HepG2 (cell line): ENCODE results near the gene NECAB2. TPM values are rescaled to one million over a fixed set of nuclear protein-coding genes. Genes with fewer than 3 reads are reported as not detected.

Experiments used
- ARID4A ChIP-seq: sonication (generic); formaldehyde crosslinking; IDR thresholded peaks from 2 replicates; pipeline ENCODE4 v1.5.0; 2020; ENCODE audit warnings: mild to moderate bottlenecking, missing genetic modification reagents, borderline replicate concordance
- ETV5 ChIP-seq: IDR thresholded peaks from 2 replicates; pipeline ENCODE4 v1.6.1; 2018; ENCODE audit warnings: missing biosample characterization, missing genetic modification reagents, inconsistent platforms, borderline replicate concordance
- FOSL1 ChIP-seq: sonication (generic); formaldehyde crosslinking; IDR thresholded peaks from 2 replicates; pipeline ENCODE4 v1.9.0; 2021; ENCODE audit warnings: missing genetic modification reagents, borderline replicate concordance
- FOXO4 ChIP-seq: sonication (generic); formaldehyde crosslinking; conservative IDR thresholded peaks from 2 replicates; pipeline ENCODE4 v1.8.1; 2023; ENCODE audit warnings: missing genetic modification reagents
- HMGXB4 ChIP-seq, 2 experiments: sonication (generic) in 1 of 2; formaldehyde crosslinking in 1 of 2; IDR thresholded peaks; 2 replicates each; pipeline versions ENCODE4 v1.4.0 to v1.6.1; 2018 to 2020; ENCODE audit warnings: missing genetic modification reagents in 2 of 2, borderline replicate concordance in 1 of 2, low read depth in 1 of 2, mild to moderate bottlenecking in 1 of 2, missing biosample characterization in 1 of 2
- JDP2 ChIP-seq: sonication (generic); formaldehyde crosslinking; IDR thresholded peaks from 2 replicates; pipeline ENCODE4 v1.8.1; 2022; ENCODE audit warnings: missing genetic modification reagents, borderline replicate concordance
- KLF16 ChIP-seq, 2 experiments: sonication (generic) in 1 of 2; formaldehyde crosslinking in 1 of 2; IDR thresholded peaks; 2 replicates each; pipeline versions ENCODE4 v1.6.1 to v1.8.0; 2016 to 2023; ENCODE audit warnings: missing genetic modification reagents in 2 of 2, missing compliant biosample characterization in 1 of 2
- RARA ChIP-seq: IDR thresholded peaks from 2 replicates; pipeline ENCODE4 v1.6.1; 2016; ENCODE audit warnings: missing genetic modification reagents, missing compliant biosample characterization
- SMAD3 ChIP-seq: sonication (generic); formaldehyde crosslinking; IDR thresholded peaks from 2 replicates; pipeline ENCODE4 v1.4.0; 2020; ENCODE audit warnings: missing genetic modification reagents
- TEAD3 ChIP-seq: optimal IDR thresholded peaks from 2 replicates; pipeline ENCODE3; 2016; ENCODE audit warnings: borderline replicate concordance
- ZBTB3 ChIP-seq: sonication (generic); formaldehyde crosslinking; IDR thresholded peaks from 2 replicates; pipeline ENCODE4 v1.4.0; 2020; ENCODE audit warnings: low read depth, mild to moderate bottlenecking, moderate library complexity, missing genetic modification reagents, borderline replicate concordance
- ZMYM3 ChIP-seq: sonication (generic); formaldehyde crosslinking; IDR thresholded peaks from 2 replicates; pipeline ENCODE4 v1.5.1; 2020; ENCODE audit warnings: mild to moderate bottlenecking, missing genetic modification reagents
- ZNF253 ChIP-seq: sonication (generic); formaldehyde crosslinking; IDR thresholded peaks from 2 replicates; pipeline ENCODE4 v1.8.0; 2022; ENCODE audit warnings: mild to moderate bottlenecking, missing genetic modification reagents, borderline replicate concordance
- ZNF275 ChIP-seq: sonication (generic); formaldehyde crosslinking; IDR thresholded peaks from 2 replicates; pipeline ENCODE4 v1.8.0; 2022; ENCODE audit warnings: missing genetic modification reagents, mild to moderate bottlenecking, inconsistent platforms, borderline replicate concordance
- ZNF414 ChIP-seq: sonication (generic); formaldehyde crosslinking; IDR thresholded peaks from 2 replicates; pipeline ENCODE4 v1.5.0; 2020; ENCODE audit warnings: missing genetic modification reagents
- ZNF446 ChIP-seq: sonication (generic); formaldehyde crosslinking; IDR thresholded peaks from 2 replicates; pipeline ENCODE4 v1.5.0; 2020; ENCODE audit warnings: mild to moderate bottlenecking, missing genetic modification reagents
- ZNF781 ChIP-seq: sonication (generic); formaldehyde crosslinking; IDR thresholded peaks from 2 replicates; pipeline ENCODE4 v1.5.1; 2020; ENCODE audit warnings: borderline replicate concordance, mild to moderate bottlenecking, missing genetic modification reagents; ENCODE audit errors: not compliant biosample characterization
- polyA plus RNA-seq, 8 experiments: library from polyadenylated mRNA; depleted of rRNA in 3 of 8; stranded (reverse) in 7 of 8; unstranded in 1 of 8; fragments of >200 nt; fragmentation: Illumina TruSeq in 4 of 8; extraction: Trizol in 4 of 8; gene quantifications; 2 replicates each; pipeline versions ENCODE4 v1.2.1 to v1.2.3, GENCODE V29; 2011 to 2016; ENCODE audit warnings: low read depth in 4 of 8, missing spikeins in 1 of 8, mixed read lengths in 1 of 8; ENCODE audit not compliant: insufficient read depth in 1 of 8
- total RNA-seq, 5 experiments: library from RNA; depleted of rRNA; stranded (reverse); fragments of >200 nt; fragmentation: Illumina TruSeq; extraction: Trizol; gene quantifications; 2 replicates each; pipeline ENCODE4 v1.2.3, GENCODE V29; 2016; ENCODE audit warnings: low read depth in 1 of 5

NECAB2 gene
- total and polyA plus RNA-seq, 2 of the 13 experiments (the other 11 are each of a cell fraction or from before 2014, with no cell fraction given): 0.21 to 0.49 TPM

GRCh38 chr16:83994087-83994486 is 26.0 kb downstream of the NECAB2 start (continued):
- peak in 1 of 2 experiments; percentile 64; a peak in 2 of 4 replicates for TF ChIP-seq KLF16 (CRISPR knock-in tag; IDR thresholded peaks at IDR 0.05)
- 0 out of 4 replicates have a peak, but pooled peaks of 1 of the 2 experiments have one; percentile 14 for TF ChIP-seq HMGXB4 (CRISPR knock-in tag; IDR thresholded peaks at IDR 0.05; ENCODE audit: borderline replicate concordance in 1 of 2, low read depth in 1 of 2)
- no peak for TF ChIP-seq ZNF446 (CRISPR knock-in tag)
- no peak for TF ChIP-seq FOXO4 (CRISPR knock-in tag)
- 0 out of 2 replicates have a peak, but pooled peaks have one; percentile 40 for TF ChIP-seq RARA (CRISPR knock-in tag)
- TF ChIP-seq ZNF253 (CRISPR knock-in tag): no peak
- TF ChIP-seq SMAD3: no peak
- TF ChIP-seq ZBTB3 (CRISPR knock-in tag): no peak
- TF ChIP-seq TEAD3 (CRISPR knock-in tag): peak; percentile 40
- peak; percentile 76 for TF ChIP-seq ZMYM3
- no peak for TF ChIP-seq JDP2 (CRISPR knock-in tag)
- no peak for TF ChIP-seq ZNF781 (CRISPR knock-in tag)
- no peak for TF ChIP-seq ZNF275
- TF ChIP-seq ARID4A (CRISPR knock-in tag): no peak
- no peak for TF ChIP-seq FOSL1
- no peak for TF ChIP-seq ZNF414 (CRISPR knock-in tag)
- TF ChIP-seq ETV5 (CRISPR knock-in tag): no peak; the same call in 1 of the 2 replicates
